ENCODE results near the gene AJAP1. TPM values are rescaled to one million over a fixed set of nuclear protein-coding genes. Genes with fewer than 3 reads are reported as not detected.
"Not testable (repeated sequence)": the region's sequence is repeated elsewhere in the genome, so short reads cannot be mapped to it uniquely, and the experiment has no call there.

The AJAP1 gene
- polyA plus RNA-seq, 1 donor from 2014 or later, result 7.9 TPM

GRCh38 chr1:4617506-4617905 is 36.9 kb upstream of the AJAP1 start:
- H3K9me3 ChIP-seq (ENCODE audit: low read length), result no peaks in the 10 kb centered on the region
- H3K9ac ChIP-seq (ENCODE audit: low read length), result no peak overlapping the region
- H3K4me3 ChIP-seq (ENCODE audit: low read length), result no peak overlapping the region
- H3F3A ChIP-seq (ENCODE audit: insufficient read depth, low read length, poor library complexity, severe bottlenecking), result no peaks in the 10 kb centered on the region
- H4K20me1 ChIP-seq (ENCODE audit: insufficient read depth), result no peaks in the 10 kb centered on the region
- no peak overlapping the region for H3K4me2 ChIP-seq (ENCODE audit: low read length)
- no peaks in the 10 kb centered on the region for H3K36me3 ChIP-seq (ENCODE audit: insufficient read depth, low read length)
- no peaks in the 10 kb centered on the region for H3K79me2 ChIP-seq (replicated peaks; ENCODE audit: insufficient read depth, low read length)
- no peak overlapping the region for H2AFZ ChIP-seq (ENCODE audit: low read depth, low read length)
- no peaks in the 10 kb centered on the region for H3K9me2 ChIP-seq (ENCODE audit: insufficient read depth, low read length)
- TF ChIP-seq, protein P1, sequence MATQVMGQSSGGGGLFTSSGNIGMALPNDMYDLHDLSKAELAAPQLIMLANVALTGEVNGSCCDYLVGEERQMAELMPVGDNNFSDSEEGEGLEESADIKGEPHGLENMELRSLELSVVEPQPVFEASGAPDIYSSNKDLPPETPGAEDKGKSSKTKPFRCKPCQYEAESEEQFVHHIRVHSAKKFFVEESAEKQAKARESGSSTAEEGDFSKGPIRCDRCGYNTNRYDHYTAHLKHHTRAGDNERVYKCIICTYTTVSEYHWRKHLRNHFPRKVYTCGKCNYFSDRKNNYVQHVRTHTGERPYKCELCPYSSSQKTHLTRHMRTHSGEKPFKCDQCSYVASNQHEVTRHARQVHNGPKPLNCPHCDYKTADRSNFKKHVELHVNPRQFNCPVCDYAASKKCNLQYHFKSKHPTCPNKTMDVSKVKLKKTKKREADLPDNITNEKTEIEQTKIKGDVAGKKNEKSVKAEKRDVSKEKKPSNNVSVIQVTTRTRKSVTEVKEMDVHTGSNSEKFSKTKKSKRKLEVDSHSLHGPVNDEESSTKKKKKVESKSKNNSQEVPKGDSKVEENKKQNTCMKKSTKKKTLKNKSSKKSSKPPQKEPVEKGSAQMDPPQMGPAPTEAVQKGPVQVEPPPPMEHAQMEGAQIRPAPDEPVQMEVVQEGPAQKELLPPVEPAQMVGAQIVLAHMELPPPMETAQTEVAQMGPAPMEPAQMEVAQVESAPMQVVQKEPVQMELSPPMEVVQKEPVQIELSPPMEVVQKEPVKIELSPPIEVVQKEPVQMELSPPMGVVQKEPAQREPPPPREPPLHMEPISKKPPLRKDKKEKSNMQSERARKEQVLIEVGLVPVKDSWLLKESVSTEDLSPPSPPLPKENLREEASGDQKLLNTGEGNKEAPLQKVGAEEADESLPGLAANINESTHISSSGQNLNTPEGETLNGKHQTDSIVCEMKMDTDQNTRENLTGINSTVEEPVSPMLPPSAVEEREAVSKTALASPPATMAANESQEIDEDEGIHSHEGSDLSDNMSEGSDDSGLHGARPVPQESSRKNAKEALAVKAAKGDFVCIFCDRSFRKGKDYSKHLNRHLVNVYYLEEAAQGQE (IDR thresholded peaks at IDR 0.05; ENCODE audit: borderline replicate concordance), result no peak
- TF ChIP-seq SMC3 (conservative IDR thresholded peaks at IDR 0.05; ENCODE audit: poor library complexity) (no peak), TAF1 (IDR thresholded peaks at IDR 0.05; ENCODE audit: low read depth) (no peak), MXI1 (conservative IDR thresholded peaks at IDR 0.05; ENCODE audit: poor library complexity, severe bottlenecking) (no peak), POLR2AphosphoS5 (IDR thresholded peaks at IDR 0.05) (no peak), EP300 (conservative IDR thresholded peaks at IDR 0.05; ENCODE audit: poor library complexity, severe bottlenecking) (no peak), CTCF (IDR thresholded peaks at IDR 0.05; ENCODE audit: poor library complexity, severe bottlenecking) (no peak)
- no peaks in the 10 kb centered on the region for H3K27me3 ChIP-seq (ENCODE audit: insufficient read depth, low read depth, low read length)
- no peak overlapping the region for H3K27ac ChIP-seq (ENCODE audit: low read length)

DNA sequence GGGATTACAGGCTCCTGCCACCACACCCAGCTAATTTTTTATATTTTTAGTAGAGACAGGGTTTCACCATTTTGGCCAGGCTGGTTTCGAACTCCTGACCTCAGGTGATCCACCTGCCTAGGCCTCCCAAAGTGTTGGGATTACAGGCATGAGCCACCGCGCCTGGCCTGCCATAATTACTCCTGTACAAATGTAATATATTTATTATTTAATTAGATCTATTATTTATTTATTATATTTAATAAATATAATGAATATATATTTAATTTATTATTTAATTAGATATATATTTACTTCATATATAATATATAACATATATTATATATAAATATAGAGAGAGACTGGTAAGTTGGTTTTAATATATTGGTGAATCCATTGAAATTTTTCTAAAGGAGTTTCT is 35.6 kb upstream of the AJAP1 start:
- H3K9me2 ChIP-seq (ENCODE audit: insufficient read depth, low read length); H3K9me3 ChIP-seq (ENCODE audit: low read length); H3K27ac ChIP-seq (ENCODE audit: low read length); H3K9ac ChIP-seq (ENCODE audit: low read length); H3F3A ChIP-seq (ENCODE audit: insufficient read depth, low read length, poor library complexity, severe bottlenecking); H3K4me2 ChIP-seq (ENCODE audit: low read length); H3K4me3 ChIP-seq (ENCODE audit: low read length); H3K79me2 ChIP-seq (replicated peaks; ENCODE audit: insufficient read depth, low read length); H4K20me1 ChIP-seq (ENCODE audit: insufficient read depth); H3K27me3 ChIP-seq (ENCODE audit: insufficient read depth, low read depth, low read length); H3K36me3 ChIP-seq (ENCODE audit: insufficient read depth, low read length); H2AFZ ChIP-seq (ENCODE audit: low read depth, low read length): not testable (repeated sequence)

GRCh38 chr1:4621646-4622045 is 32.8 kb upstream of the AJAP1 start:
- no peak for TF ChIP-seq RAD21 (conservative IDR thresholded peaks at IDR 0.05)
- H3K4me2 ChIP-seq (ENCODE audit: low read length), result no peak overlapping the region
- H3K9me3 ChIP-seq (ENCODE audit: low read length), result no peaks in the 10 kb centered on the region
- no peaks in the 10 kb centered on the region for H4K20me1 ChIP-seq (ENCODE audit: insufficient read depth)
- no peaks in the 10 kb centered on the region for H3K36me3 ChIP-seq (ENCODE audit: insufficient read depth, low read length)
- no peak overlapping the region for H3K4me3 ChIP-seq (ENCODE audit: low read length)
- no peaks in the 10 kb centered on the region for H3K27me3 ChIP-seq (ENCODE audit: insufficient read depth, low read depth, low read length)
- no peak overlapping the region for H3K9ac ChIP-seq (ENCODE audit: low read length)
- no peaks in the 10 kb centered on the region for H3K9me2 ChIP-seq (ENCODE audit: insufficient read depth, low read length)
- H3K79me2 ChIP-seq (replicated peaks; ENCODE audit: insufficient read depth, low read length), result no peaks in the 10 kb centered on the region
- H2AFZ ChIP-seq (ENCODE audit: low read depth, low read length), result no peak overlapping the region
- H3F3A ChIP-seq (ENCODE audit: insufficient read depth, low read length, poor library complexity, severe bottlenecking), result no peaks in the 10 kb centered on the region
- no peak overlapping the region for H3K27ac ChIP-seq (ENCODE audit: low read length)

Measured in neural cell (in vitro differentiated cells).